GM18907 (cell line): Measurements from ENCODE around the gene DNAAF1.

Experiments
- ATAC-seq: cut with Tn5 transposase; IDR thresholded peaks from one replicate; pipeline ENCODE4 v1.9.1; 2021; ENCODE audit warnings: mild to moderate bottlenecking, moderate library complexity; ENCODE audit not compliant: unreplicated experiment

DNAAF1 gene

DNA sequence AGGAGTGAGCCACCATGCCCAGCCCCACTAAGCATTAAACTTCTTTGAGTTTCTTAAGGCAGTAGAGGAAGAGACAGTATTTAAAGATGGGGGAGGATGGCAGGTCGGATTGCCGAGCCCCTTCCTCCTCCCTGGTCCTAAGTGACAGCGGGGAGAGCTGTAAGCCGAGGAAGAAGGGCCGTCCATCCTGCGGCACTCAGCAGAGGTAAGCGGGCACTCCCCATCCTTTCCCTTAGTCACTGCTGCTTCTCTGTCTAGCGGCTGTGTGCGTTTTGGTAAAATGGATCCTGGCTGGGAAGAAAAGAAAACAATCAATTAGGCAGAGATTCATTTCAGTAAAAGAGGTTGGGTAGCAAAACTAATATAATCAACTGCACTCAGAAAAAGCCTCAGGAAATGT lies 13.9 kb downstream of the DNAAF1 start:
- no peak for ATAC-seq

- ATAC-seq, result no peak
These were observed 14.7 kb downstream of the DNAAF1 start for GRCh38 chr16:84159800-84160199.

DNA sequence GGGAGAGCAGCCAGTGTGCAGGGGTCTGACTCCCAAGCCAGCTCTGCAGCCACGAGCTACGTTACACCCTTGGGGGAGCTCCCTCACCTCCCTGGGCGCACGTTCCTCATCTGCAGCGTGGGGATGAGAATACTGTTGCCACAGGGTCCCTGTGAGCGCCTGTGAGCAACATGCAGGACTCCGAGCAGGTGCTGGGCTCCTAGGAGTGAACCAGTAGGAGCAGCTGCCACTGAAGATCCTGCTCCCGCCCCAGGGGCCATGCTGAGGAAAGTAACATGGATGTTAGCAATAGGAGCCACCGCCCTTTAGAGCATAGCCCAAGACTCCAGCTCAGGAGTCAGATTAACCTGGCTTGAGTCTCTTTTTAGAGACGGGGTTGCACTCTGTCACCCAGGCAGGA lies 15.9 kb downstream of the DNAAF1 start:
- no peak for ATAC-seq

DNA sequence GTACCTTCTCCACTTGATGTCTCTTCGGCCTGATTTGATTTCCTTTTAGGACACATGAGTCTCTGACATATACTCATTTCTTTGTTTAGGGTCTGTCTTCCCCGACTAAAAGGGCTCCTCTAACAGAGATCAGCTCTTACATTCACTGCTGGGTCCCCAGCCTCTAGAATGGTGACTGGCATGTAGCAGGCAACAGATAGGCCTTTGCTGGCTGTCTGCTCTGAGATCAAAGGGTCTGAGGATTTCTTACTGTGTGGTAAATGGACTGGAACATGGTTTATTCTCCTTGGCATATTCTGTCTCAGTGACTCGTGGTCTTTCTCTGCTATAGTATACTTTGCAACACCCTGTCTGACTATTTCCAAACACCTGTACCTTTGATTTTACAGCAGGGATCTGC lies 16.7 kb downstream of the DNAAF1 start:
- ATAC-seq, result no peak

GRCh38 chr16:84165746-84166145 lies 20.6 kb downstream of the DNAAF1 start:
- ATAC-seq, result no peak

DNA sequence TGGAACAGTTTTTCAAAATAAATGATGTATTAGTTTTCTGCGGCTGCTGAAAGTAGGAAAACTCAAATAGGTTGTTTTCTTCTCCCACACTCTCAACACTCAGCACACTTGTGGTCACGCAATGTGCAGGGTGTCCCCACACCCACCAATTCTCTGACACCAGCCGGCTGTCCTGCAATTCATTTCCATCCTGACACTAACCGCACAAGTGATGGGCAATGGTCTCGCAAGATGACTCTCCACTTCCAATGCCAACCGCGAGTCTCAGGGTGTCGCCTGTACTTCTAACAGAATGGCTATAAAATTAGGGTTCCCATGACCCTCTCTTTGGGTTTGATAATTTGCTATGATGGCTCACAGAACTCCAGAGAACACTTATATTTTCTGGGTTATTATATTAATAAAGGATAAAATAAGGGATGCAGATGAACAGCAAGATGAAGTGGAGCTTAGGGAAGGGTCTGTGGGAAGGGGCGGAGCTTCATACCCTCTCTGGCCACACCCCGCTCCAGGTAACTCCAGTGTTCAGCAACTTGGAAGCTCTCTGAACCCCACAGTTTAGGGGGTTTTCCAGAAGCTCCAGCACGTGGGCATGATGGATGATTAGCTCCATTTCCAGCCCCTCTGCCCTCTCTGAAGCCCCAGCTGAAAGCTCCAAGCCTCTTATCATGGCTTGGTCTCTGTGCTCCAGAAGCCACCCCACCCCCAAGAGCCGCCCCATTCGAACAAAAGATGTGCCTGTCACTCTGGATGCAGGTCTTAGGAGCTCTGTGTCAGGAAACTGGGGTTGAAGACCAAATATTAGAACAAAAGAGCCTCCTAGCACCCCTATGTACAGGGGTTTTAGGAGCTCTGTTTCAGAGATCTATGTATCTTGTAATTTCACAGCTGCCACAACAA lies 21.9 kb downstream of the DNAAF1 start:
- no peak for ATAC-seq

GRCh38 chr16:84169765-84170310 lies 24.7 kb downstream of the DNAAF1 start:
- no peak for ATAC-seq

DNA sequence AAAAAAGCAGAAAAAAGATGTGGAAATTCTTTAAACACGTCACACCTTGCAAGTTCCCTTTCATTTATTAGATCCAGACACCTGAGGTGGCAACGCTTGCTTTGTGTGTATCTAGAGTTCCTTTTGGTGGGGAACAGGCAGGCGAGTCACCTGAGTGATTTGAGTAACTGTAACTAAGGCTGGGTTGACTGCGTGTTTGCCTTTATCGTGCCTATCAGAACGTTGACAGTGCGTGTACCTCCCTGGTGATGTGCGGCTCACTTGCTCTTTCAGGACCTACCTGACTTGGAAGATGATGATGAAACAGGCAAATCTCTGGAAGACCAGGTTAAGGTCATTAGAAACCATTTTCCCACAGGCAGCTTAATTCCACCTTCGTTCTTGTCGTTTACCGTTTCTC lies 29.3 kb downstream of the DNAAF1 start:
- no peak for ATAC-seq

- no peak for ATAC-seq
These were observed 30.4 kb downstream of the DNAAF1 start for GRCh38 chr16:84175350-84176081.

- ATAC-seq, result no peak
These were observed 31.3 kb downstream of the DNAAF1 start for GRCh38 chr16:84176192-84177053.

- ATAC-seq, result no peak
These were observed 32.6 kb downstream of the DNAAF1 start for GRCh38 chr16:84177741-84178073.

DNA sequence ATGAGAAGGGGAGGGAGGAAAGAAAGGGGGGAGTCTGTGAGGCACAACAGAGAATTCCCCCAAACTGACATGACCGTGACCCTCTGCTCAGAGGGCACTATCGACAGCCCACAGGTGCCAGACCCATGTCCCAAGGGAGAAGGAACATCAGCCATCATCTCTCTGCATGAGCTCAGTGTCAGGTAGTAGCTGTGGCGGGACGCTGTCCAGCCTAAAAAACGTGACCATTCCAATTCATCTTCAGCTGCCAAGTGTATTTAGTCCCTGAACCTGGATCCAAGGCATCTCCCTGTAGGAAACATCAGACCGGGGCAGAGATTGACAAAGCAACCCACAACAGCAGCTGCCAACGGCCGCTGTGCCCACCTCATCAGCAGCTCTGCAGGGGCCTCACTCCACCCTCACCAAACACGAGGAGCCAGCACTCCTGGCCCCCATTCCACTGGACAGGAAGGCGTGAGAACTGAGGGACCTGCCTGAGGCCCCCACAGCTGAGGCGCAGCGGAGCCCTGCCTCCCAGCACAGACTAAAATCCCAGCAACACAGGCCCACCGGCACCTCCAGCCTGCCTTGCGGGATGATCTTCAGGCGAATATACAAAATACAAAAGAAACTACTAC lies 33.1 kb downstream of the DNAAF1 start:
- no peak for ATAC-seq

DNA sequence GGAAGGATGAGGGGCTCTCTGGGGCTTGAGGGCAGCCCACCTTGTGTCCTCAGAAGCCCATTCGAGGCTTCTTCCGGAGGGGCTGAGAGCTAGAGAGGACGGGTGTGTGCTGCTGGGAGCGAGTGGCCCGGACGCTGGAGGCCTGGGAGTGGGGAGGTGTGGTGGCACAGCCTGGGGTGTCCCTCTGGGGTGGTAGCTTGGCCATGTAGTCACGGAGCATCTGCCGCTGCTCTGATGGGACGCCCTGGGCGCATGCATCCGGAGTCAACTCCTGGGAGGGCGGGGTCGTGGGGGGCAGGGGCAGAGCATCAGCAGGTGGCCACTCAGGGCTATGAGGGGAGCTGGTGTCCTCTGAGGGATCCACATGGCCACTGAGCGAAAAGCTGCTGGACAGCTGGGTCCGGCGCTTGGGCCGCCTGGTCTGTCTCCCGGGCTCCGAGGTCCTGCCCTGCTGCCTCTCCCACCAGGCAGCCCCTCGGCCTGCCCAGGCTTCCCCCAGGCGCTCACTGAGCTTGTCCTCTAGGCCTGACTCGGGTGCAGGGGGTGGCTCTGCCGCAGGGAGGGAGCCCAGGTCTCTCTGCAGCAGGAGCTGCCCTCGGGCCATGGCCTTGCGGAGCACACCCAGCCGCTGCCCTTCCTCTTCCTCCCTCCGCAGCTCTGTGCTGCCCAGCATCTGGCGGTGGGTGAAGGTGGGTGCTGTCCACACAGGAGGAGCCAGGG lies 33.9 kb downstream of the DNAAF1 start:
- no peak for ATAC-seq

DNA sequence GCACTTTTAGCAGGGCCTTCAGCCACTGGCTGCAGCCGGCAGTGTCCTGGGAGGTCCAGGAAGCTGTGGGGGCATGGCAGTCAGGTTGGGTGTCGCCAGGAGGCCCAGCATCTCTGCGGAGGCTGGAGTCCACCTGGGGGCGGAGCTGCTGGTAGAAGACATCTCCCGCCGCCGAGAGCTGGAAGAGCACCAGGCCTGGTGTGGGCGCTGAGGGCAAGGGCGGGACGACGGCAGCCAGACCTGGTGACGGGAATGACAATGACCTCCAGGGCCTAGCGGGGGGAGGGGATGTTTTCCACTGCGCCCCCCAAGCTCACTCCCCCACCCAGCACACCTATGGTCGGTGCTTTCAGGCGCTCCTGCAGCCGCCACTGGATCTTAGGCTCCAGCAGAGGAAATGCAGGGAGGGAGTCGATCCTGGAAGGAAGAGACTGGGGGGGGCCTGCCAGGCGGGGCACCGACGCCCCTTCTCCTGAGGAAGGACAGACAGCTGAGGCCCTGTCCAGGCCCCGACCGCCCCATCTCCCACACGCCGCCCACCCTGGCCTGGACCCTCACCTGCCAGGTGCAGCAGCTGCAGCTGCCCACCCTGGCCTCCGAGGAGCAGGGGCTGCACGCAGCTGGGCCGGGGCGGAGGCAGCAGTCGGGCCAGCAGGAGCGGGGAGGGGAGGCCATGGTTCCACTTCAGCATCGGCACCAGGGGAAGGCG lies 34.7 kb downstream of the DNAAF1 start:
- no peak for ATAC-seq

- no peak for ATAC-seq
These were observed 35.5 kb downstream of the DNAAF1 start for GRCh38 chr16:84180519-84181140.

DNA sequence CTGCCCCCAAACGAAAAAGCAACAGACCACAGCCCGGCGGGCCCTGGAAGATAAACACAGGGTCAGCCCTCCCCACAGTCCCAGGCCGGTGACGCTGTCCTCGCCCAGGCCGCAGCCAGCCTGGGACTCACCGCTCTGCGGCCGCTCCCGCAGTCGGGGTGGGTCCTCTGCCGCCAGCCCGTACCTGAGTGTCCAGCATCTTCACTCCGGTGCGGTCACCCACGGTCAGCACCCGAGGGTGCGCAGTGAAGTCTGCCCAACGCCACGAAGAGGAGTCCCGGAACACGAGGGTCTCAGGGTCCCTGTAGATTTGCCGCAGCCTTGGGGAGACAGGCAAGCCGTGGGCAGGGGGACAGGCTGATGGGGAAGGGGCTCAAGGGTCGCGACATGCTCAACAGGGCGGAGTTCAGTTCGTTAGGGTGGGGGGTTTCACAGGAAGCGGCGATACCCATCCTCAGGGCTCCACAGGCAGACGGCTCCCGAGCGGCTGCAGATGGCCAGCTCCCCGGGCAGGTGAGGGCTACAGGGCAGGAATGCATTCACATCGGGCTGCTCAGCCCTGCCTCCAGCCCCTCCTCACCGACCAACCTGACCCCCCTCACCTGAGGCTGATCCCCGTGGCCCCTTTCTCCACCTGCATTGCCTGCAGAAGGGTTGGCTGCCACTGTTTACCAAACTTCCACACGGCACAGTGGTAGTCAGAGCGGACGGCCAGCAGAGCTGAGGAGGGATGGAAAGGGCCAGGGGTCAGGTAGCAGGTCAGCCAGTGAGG lies 36.2 kb downstream of the DNAAF1 start:
- ATAC-seq, result no peak

DNA sequence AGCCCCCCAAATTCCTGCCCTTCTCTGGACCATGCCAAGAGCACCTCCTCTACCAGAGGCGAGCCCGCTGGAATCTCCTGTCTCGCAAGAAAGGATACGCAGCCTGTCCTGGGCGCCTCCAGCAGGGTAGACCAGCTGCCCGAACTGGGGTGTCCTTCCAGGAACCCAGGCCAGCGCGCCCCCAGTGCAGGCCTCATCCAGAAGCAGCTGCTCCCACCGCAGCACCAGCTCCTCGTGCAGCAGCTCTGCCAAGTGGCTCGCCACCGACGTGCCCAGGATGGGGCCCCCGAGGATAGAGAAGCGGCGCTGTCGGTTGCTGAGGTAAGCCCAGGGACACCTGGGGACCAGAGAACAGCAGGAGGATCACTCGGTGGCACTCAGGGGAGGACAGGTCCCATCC lies 37.0 kb downstream of the DNAAF1 start:
- ATAC-seq, result no peak
